MM.1S (cell line): Measurements from ENCODE around the gene ABCA13.

Experiments
- CTCF ChIP-seq: fragments of 300-600 bp; sonication (generic); IDR thresholded peaks from 2 replicates; pipeline ENCODE4 v1.5.1; 2016; ENCODE audit warnings: antibody characterized with exemption, low read length, mixed read lengths
- EZH2 ChIP-seq: fragments of 300-600 bp; sonication (generic); optimal IDR thresholded peaks from 2 replicates; pipeline ENCODE3; 2017; ENCODE audit warnings: low read depth, mild to moderate bottlenecking, antibody characterized with exemption, low read length, mixed read lengths

- TF ChIP-seq CTCF (no peak), EZH2 (no peak)
These were observed 271.8 kb downstream of the ABCA13 start for GRCh38 chr7:48443051-48443450.
